HEK293 (cell line): Measurements from ENCODE around the gene CKS1B.

Source experiments
- CTCF ChIA-PET: fragments of 350-600 bp; formaldehyde crosslinking; extraction: SDS; loops from one replicate; lab custom pipeline; 2021; ENCODE audit warnings: antibody characterized with exemption; lab: Yijun Ruan, JAX
- POLR2A ChIA-PET: fragments of 300-600 bp; formaldehyde crosslinking; extraction: SDS; loops from one replicate; lab custom pipeline; 2020; ENCODE audit warnings: antibody characterized with exemption, inconsistent platforms; lab: Yijun Ruan, JAX
- H3K27ac ChIP-seq: fragments of 200-500 bp; sonication (Bioruptor generic); 2 replicates; pipeline ENCODE4 v1.5.1; 2014; ENCODE audit warnings: low read depth, low read length, control low read depth, inconsistent platforms; ENCODE audit errors: extremely low read depth
- H3K36me3 ChIP-seq, 2 experiments: fragments of 200-500 bp in 1 of 2; sonication (Bioruptor generic) in 1 of 2; 1 replicate in 1 of 2; 2 replicates in 1 of 2; pipeline ENCODE4 v1.5.1; 2014 to 2017; ENCODE audit warnings: inconsistent platforms in 2 of 2, low read length in 2 of 2; ENCODE audit not compliant: control insufficient read depth in 2 of 2, insufficient read depth in 1 of 2
- H3K4me1 ChIP-seq: fragments of 200-500 bp; sonication (Bioruptor generic); 2 replicates; pipeline ENCODE4 v1.5.1; 2014; ENCODE audit warnings: mild to moderate bottlenecking, low read length, inconsistent platforms; ENCODE audit not compliant: control insufficient read depth, insufficient read depth
- H3K4me3 ChIP-seq: 2 replicates; pipeline ENCODE4 v1.5.1; 2011; ENCODE audit warnings: low read depth, mild to moderate bottlenecking, control low read depth, low read length, moderate library complexity
- H3K9me3 ChIP-seq: fragments of 200-500 bp; sonication (Bioruptor generic); 2 replicates; pipeline ENCODE4 v1.5.1; 2014; ENCODE audit warnings: low read depth, low read length, inconsistent platforms; ENCODE audit not compliant: control insufficient read depth, insufficient read depth
- BCL6B ChIP-seq: fragments of 450-650 bp; formaldehyde crosslinking; IDR thresholded peaks from 2 replicates; pipeline ENCODE4 v1.5.1; 2017; ENCODE audit warnings: missing biosample characterization, missing genetic modification characterization
- GLIS2 ChIP-seq: fragments of 450-650 bp; formaldehyde crosslinking; IDR thresholded peaks from 2 replicates; pipeline ENCODE4 v1.5.1; 2016; ENCODE audit warnings: missing biosample characterization, missing genetic modification characterization
- IKZF3 ChIP-seq: fragments of 450-650 bp; IDR thresholded peaks from 2 replicates; pipeline ENCODE4 v1.5.0; 2018; ENCODE audit warnings: missing biosample characterization, mild to moderate bottlenecking, missing genetic modification characterization, moderate library complexity
- KLF17 ChIP-seq: fragments of 450-650 bp; formaldehyde crosslinking; IDR thresholded peaks from 2 replicates; pipeline ENCODE4 v1.5.1; 2016; ENCODE audit warnings: missing biosample characterization, missing genetic modification characterization
- PRDM10 ChIP-seq: fragments of 450-650 bp; formaldehyde crosslinking; IDR thresholded peaks from 2 replicates; pipeline ENCODE4 v1.5.1; 2016; ENCODE audit warnings: missing biosample characterization, missing genetic modification characterization
- SP7 ChIP-seq: fragments of 450-650 bp; formaldehyde crosslinking; IDR thresholded peaks from 2 replicates; pipeline ENCODE4 v1.5.1; 2016; ENCODE audit warnings: missing biosample characterization, missing genetic modification characterization
- TSHZ1 ChIP-seq: fragments of 450-650 bp; formaldehyde crosslinking; IDR thresholded peaks from 2 replicates; pipeline ENCODE4 v1.5.1; 2016; ENCODE audit warnings: missing biosample characterization, missing genetic modification characterization, borderline replicate concordance
- ZEB2 ChIP-seq: fragments of 450-650 bp; formaldehyde crosslinking; IDR thresholded peaks from 2 replicates; pipeline ENCODE4 v1.5.1; 2016; ENCODE audit warnings: missing biosample characterization, missing genetic modification characterization
- ZFP37 ChIP-seq: fragments of 450-650 bp; formaldehyde crosslinking; IDR thresholded peaks from 2 replicates; pipeline ENCODE4 v1.5.1; 2016; ENCODE audit warnings: missing biosample characterization, missing genetic modification characterization
- ZIC2 ChIP-seq: fragments of 450-650 bp; formaldehyde crosslinking; IDR thresholded peaks from 2 replicates; pipeline ENCODE4 v1.5.1; 2016; ENCODE audit warnings: missing biosample characterization, missing genetic modification characterization
- ZNF112 ChIP-seq: fragments of 450-650 bp; formaldehyde crosslinking; IDR thresholded peaks from 2 replicates; pipeline ENCODE4 v1.5.0; 2017; ENCODE audit warnings: missing biosample characterization, missing genetic modification characterization
- ZNF211 ChIP-seq: fragments of 450-650 bp; formaldehyde crosslinking; IDR thresholded peaks from 2 replicates; pipeline ENCODE4 v1.5.1; 2016; ENCODE audit warnings: low read depth, missing biosample characterization, missing genetic modification characterization
- ZNF221 ChIP-seq: fragments of 450-650 bp; formaldehyde crosslinking; IDR thresholded peaks from 2 replicates; pipeline ENCODE4 v1.5.1; 2017; ENCODE audit warnings: missing biosample characterization, missing genetic modification characterization, borderline replicate concordance
- ZNF280C ChIP-seq: fragments of 450-650 bp; formaldehyde crosslinking; IDR thresholded peaks from 2 replicates; pipeline ENCODE4 v1.5.1; 2016; ENCODE audit warnings: missing biosample characterization, missing genetic modification characterization
- ZNF335 ChIP-seq: fragments of 450-650 bp; formaldehyde crosslinking; conservative IDR thresholded peaks from 2 replicates; pipeline ENCODE4 v1.5.1; 2016; ENCODE audit warnings: missing biosample characterization, missing genetic modification characterization
- ZNF366 ChIP-seq: fragments of 450-650 bp; formaldehyde crosslinking; conservative IDR thresholded peaks from 2 replicates; pipeline ENCODE4 v1.5.1; 2016; ENCODE audit warnings: missing biosample characterization, missing genetic modification characterization
- ZNF501 ChIP-seq: fragments of 450-650 bp; formaldehyde crosslinking; IDR thresholded peaks from 2 replicates; pipeline ENCODE4 v1.5.1; 2016; ENCODE audit warnings: missing biosample characterization, missing genetic modification characterization
- ZNF610 ChIP-seq: fragments of 450-650 bp; formaldehyde crosslinking; IDR thresholded peaks from 2 replicates; pipeline ENCODE4 v1.5.1; 2016; ENCODE audit warnings: missing biosample characterization, missing genetic modification characterization, borderline replicate concordance
- ZNF701 ChIP-seq: fragments of 450-650 bp; formaldehyde crosslinking; IDR thresholded peaks from 2 replicates; pipeline ENCODE4 v1.5.1; 2016; ENCODE audit warnings: missing biosample characterization, missing genetic modification characterization
- ZNF785 ChIP-seq: fragments of 450-650 bp; formaldehyde crosslinking; IDR thresholded peaks from 2 replicates; pipeline ENCODE4 v1.5.1; 2016; ENCODE audit warnings: missing biosample characterization, missing genetic modification characterization
- ZNF791 ChIP-seq: fragments of 450-650 bp; formaldehyde crosslinking; IDR thresholded peaks from 2 replicates; pipeline ENCODE4 v1.5.1; 2016; ENCODE audit warnings: missing biosample characterization, missing genetic modification characterization

Gene CKS1B

GRCh38 chr1:154998201-154998780 lies 23.8 kb downstream of the CKS1B start:
- no peak overlapping the region for H3K27ac ChIP-seq
- H3K4me1 ChIP-seq, result peaks cover 6% of the 10 kb centered on the region
- no peak overlapping the region for H3K4me3 ChIP-seq
- CTCF ChIA-PET, result interaction anchor here (0.6 to 8.9 kb wide), 17 partner anchors 8 to 63 kb away, joined by 3 to 55 read pairs (median 7); partner anchors contain the start of genes FLAD1, PBXIP1, PYGO2 and SHC1
- no peak for TF ChIP-seq ZNF335
- TF ChIP-seq ZNF610 (tag by site-specific recombination), result no peak
- TF ChIP-seq ZNF785 (tag by site-specific recombination), result no peak
- no peak for TF ChIP-seq ZIC2
- TF ChIP-seq ZNF112 (tag by site-specific recombination), result no peak
- TF ChIP-seq ZNF211 (tag by site-specific recombination), result no peak
- TF ChIP-seq ZNF221 (tag by site-specific recombination), result no peak
- no peak for TF ChIP-seq ZNF280C (tag by site-specific recombination)
- no peak for TF ChIP-seq BCL6B (tag by site-specific recombination)
- POLR2A ChIA-PET, result interaction anchor here (0.8 to 1.8 kb wide), 4 partner anchors 14 to 37 kb away, joined by 3 to 8 read pairs (median 4); partner anchors contain the start of genes FLAD1 and PYGO2
- no peaks in the 10 kb centered on the region for H3K36me3 ChIP-seq
- no peaks in the 10 kb centered on the region for H3K9me3 ChIP-seq

GRCh38 chr1:154998818-154999570 lies 24.5 kb downstream of the CKS1B start:
- CTCF ChIA-PET, result interaction anchor here (0.6 to 8.9 kb wide), 23 partner anchors 9 to 439 kb away, joined by 3 to 55 read pairs (median 6); partner anchors contain the start of genes FLAD1, PBXIP1, PYGO2 and SHC1
- Histone ChIP-seq H3K36me3 (no peaks in the 10 kb centered on the region), H3K27ac (no peak overlapping the region), H3K9me3 (no peaks in the 10 kb centered on the region), H3K4me3 (no peak overlapping the region), H3K4me1 (peaks cover 7% of the 10 kb centered on the region)
- POLR2A ChIA-PET, result interaction anchor here (0.7 to 1.8 kb wide), 5 partner anchors 13 to 52 kb away, joined by 3 to 8 read pairs (median 3); partner anchors contain the start of genes ADAM15, FLAD1 and PYGO2
- TF ChIP-seq ZFP37 (tag by site-specific recombination) (0 out of 2 replicates have a peak, but pooled peaks have one; percentile 42), ZNF366 (tag by site-specific recombination) (peak; percentile 51; the same call in 1 of the 2 replicates), SP7 (peak; percentile 40; the same call in 1 of the 2 replicates), IKZF3 (tag by site-specific recombination) (peak; percentile 41), ZEB2 (tag by site-specific recombination) (0 out of 2 replicates have a peak, but pooled peaks have one; percentile 55), PRDM10 (0 out of 2 replicates have a peak, but pooled peaks have one; percentile 17), KLF17 (tag by site-specific recombination) (0 out of 2 replicates have a peak, but pooled peaks have one; percentile 15), ZNF501 (tag by site-specific recombination) (peak; percentile 65; the same call in 1 of the 2 replicates), ZNF701 (tag by site-specific recombination) (no peak), GLIS2 (tag by site-specific recombination) (peak; percentile 63), ZNF791 (tag by site-specific recombination) (no peak), TSHZ1 (no peak)
